Chondrocyte (in vitro differentiated cells): ENCODE data around the gene OXLD1. TPM values are rescaled to one million over a fixed set of nuclear protein-coding genes. Genes with fewer than 3 reads are reported as not detected.

Source experiments
- DNase-seq: peaks from one replicate; pipeline ENCODE4 v3.0.0; 2021; ENCODE audit warnings: mixed read lengths, low spot score
- H3K27ac Mint-ChIP-seq: one replicate; pipeline ENCODE4 v1.8.0; 2021; ENCODE audit warnings: mild to moderate bottlenecking, moderate library complexity, mixed read lengths; ENCODE audit not compliant: unreplicated experiment
- H3K27me3 Mint-ChIP-seq: 2 replicates; pipeline ENCODE4 v1.8.0; 2021; ENCODE audit warnings: low read depth, mixed read lengths
- H3K36me3 Mint-ChIP-seq: 2 replicates; pipeline ENCODE4 v1.8.0; 2021; ENCODE audit warnings: low read depth, mixed read lengths
- H3K4me1 Mint-ChIP-seq: 2 replicates; pipeline ENCODE4 v1.8.0; 2021; ENCODE audit warnings: low read depth, mild to moderate bottlenecking, mixed read lengths
- H3K4me3 Mint-ChIP-seq: one replicate; pipeline ENCODE4 v1.8.0; 2021; ENCODE audit warnings: mild to moderate bottlenecking, moderate library complexity, mixed read lengths; ENCODE audit not compliant: unreplicated experiment
- H3K9me3 Mint-ChIP-seq: 2 replicates; pipeline ENCODE4 v1.8.0; 2021; ENCODE audit warnings: low read depth, mixed read lengths
- total RNA-seq: library from RNA; stranded (reverse); gene quantifications from 3 replicates; pipeline ENCODE4 v1.2.1, GENCODE V29; 2021
- TF ChIP-seq, protein P1 (sequence below): fragments of 200-600 bp; sonication (generic); IDR thresholded peaks from 2 replicates; pipeline ENCODE4 v1.5.0; 2021; ENCODE audit warnings: antibody characterized with exemption, mild to moderate bottlenecking, moderate library complexity

OXLD1 gene
- total RNA-seq, 1 donor from 2014 or later = 24.2 TPM

DNA sequence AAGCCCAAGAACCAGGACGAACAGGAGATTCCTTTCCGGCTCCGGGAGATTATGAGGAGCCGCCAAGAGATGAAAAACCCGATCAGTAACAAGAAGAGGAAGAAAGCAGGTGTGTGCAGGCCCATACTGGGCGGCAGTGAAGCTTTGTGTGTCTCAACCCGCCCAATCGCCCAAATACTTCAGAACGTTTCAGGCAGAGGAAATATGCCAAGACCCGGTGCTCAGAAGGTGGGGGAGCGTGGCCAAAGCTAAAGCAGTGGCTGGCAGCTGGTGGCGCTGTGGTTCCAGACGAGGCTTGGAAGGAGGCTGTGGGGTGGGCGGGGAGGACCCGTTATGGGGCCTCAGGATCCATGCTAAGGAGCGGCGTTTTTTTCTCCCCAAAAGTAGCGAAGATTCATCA is 1.3 kb upstream of the OXLD1 start:
- Mint-ChIP-seq H3K36me3 (peaks cover 3% of the 10 kb centered on the region), H3K4me3 (peak overlapping the region; percentile 94), H3K4me1 (peaks cover 26% of the 10 kb centered on the region), H3K27ac (peak overlapping the region; percentile 59), H3K27me3 (no peaks in the 10 kb centered on the region), H3K9me3 (no peaks in the 10 kb centered on the region)
- no peak for DNase-seq
- TF ChIP-seq, protein P1, sequence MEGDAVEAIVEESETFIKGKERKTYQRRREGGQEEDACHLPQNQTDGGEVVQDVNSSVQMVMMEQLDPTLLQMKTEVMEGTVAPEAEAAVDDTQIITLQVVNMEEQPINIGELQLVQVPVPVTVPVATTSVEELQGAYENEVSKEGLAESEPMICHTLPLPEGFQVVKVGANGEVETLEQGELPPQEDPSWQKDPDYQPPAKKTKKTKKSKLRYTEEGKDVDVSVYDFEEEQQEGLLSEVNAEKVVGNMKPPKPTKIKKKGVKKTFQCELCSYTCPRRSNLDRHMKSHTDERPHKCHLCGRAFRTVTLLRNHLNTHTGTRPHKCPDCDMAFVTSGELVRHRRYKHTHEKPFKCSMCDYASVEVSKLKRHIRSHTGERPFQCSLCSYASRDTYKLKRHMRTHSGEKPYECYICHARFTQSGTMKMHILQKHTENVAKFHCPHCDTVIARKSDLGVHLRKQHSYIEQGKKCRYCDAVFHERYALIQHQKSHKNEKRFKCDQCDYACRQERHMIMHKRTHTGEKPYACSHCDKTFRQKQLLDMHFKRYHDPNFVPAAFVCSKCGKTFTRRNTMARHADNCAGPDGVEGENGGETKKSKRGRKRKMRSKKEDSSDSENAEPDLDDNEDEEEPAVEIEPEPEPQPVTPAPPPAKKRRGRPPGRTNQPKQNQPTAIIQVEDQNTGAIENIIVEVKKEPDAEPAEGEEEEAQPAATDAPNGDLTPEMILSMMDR = peak; percentile 14

DNA sequence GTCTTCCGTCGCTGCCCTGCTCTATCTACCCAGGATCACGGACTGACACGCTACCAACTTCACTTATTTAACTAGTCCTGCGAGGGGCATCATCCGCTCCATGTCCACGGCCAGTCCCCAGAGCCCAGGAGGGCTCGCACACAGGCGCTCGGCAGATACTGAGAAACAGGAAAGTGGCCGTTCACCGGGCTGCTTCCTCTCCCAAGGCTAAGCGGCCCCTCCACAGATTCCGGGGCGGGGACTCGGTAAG is 388 bp downstream of the OXLD1 start:
- DNase-seq = peak; percentile 61
- H3K36me3 Mint-ChIP-seq = peaks cover 2% of the 10 kb centered on the region
- H3K27me3 Mint-ChIP-seq = no peaks in the 10 kb centered on the region
- peak overlapping the region; percentile 74 for H3K27ac Mint-ChIP-seq
- TF ChIP-seq, protein P1 = no peak
- H3K4me3 Mint-ChIP-seq = peak overlapping the region; percentile 94
- no peaks in the 10 kb centered on the region for H3K9me3 Mint-ChIP-seq
- peaks cover 26% of the 10 kb centered on the region for H3K4me1 Mint-ChIP-seq

DNA sequence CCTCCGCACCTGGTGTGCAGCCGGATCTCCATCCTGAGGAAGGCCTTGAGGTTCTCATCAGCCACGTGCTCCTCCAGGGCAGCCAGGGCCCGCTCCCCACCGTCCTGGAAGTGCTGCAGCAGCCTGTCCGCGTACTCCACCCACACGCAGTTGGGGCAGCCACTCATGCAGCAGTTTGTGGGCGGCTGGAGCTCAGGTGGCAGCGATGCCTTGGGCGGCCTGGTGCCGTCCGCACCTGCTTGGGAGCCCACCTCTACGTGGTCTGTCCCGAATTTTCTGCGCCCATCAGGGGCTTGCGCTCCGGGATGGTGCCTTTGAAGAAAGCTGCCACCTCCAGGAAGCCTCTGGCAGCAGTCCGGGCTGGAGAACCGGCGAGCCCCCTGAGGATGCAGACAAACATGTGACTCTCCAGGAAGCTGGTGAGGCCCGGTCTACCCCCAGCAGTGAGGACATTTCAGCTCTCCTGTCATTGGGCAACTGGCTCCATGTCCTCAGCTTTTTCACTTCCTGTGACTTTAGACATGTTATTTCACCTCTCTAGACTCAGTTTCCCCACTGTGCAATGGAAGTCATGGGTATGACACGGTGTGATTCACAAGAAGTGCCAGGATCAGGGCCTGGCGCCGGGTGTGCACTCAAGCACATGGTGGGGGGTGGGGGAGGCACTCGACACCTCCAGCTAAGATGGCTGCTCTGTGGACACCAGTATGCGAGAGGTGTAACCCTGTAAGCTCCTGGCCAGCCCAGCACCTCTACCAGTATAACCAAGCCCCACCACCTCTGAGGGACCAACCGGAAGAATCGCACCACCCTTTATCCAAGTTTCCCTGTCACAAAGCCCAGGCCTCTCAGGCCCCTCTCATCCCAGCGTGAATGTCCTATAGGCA is 957 bp downstream of the OXLD1 start:
- Mint-ChIP-seq H3K4me3 (peak overlapping the region; percentile 94), H3K27ac (peak overlapping the region; percentile 74), H3K4me1 (peaks cover 26% of the 10 kb centered on the region), H3K27me3 (no peaks in the 10 kb centered on the region), H3K36me3 (peaks cover 2% of the 10 kb centered on the region), H3K9me3 (no peaks in the 10 kb centered on the region)
- DNase-seq = peak; percentile 68
- TF ChIP-seq, protein P1 = no peak

DNA sequence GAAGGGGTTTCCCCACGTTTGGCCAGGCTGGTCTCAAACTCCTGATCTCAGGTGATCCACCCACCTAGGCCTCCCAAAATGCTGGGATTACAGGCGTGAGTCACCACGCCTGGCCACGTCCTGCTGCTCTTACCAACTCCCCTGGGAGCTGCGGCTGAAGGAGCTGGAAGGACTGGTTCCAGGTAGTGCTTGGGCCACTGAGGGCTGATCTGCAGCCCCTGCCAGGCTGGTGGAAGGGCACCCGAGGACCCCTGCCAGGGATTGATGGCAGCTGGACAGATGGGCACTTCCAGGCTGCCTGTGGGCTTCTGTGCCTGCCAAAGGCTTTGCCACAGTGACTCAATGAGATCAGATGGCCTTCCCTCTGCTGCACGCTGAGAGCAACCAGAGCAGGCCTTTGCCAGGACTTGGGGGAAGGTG is 2.3 kb downstream of the OXLD1 start:
- H3K36me3 Mint-ChIP-seq = no peaks in the 10 kb centered on the region
- TF ChIP-seq, protein P1 = no peak
- H3K27me3 Mint-ChIP-seq = no peaks in the 10 kb centered on the region
- no peak overlapping the region for H3K4me3 Mint-ChIP-seq
- peaks cover 26% of the 10 kb centered on the region for H3K4me1 Mint-ChIP-seq
- DNase-seq = no peak
- H3K9me3 Mint-ChIP-seq = no peaks in the 10 kb centered on the region
- H3K27ac Mint-ChIP-seq = peak overlapping the region; percentile 41

DNA sequence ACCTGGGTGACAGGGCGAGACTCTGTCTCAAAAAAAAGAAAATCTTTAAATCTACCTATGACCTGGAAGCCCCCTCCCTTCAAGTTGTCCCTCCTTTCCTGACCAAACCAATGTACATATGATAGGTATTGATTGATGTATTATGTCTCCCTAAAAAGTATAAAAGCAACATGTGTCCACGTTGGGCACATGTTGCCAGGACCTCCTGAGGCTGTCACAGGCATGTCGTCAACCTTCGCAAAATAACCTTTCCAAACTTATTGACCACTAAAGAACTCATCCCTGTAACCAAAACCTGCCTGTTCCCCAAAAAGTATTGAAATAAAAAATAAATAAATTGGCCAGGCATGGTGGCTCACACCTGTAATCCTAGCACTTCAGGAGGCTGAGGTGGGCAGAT is 4.4 kb downstream of the OXLD1 start:
- Mint-ChIP-seq H3K36me3 (no peaks in the 10 kb centered on the region), H3K4me1 (peaks cover 11% of the 10 kb centered on the region), H3K9me3 (no peaks in the 10 kb centered on the region), H3K27me3 (no peaks in the 10 kb centered on the region), H3K4me3 (no peak overlapping the region), H3K27ac (no peak overlapping the region)
- no peak for DNase-seq
- TF ChIP-seq, protein P1 = no peak
